Measurements from ENCODE around the gene ETV3. TPM values are rescaled to one million over a fixed set of nuclear protein-coding genes. Genes with fewer than 3 reads are reported as not detected.

ETV3 gene
- total and polyA plus RNA-seq, 10 of the 15 experiments (the other 5 are each of a cell fraction or from before 2014, with no cell fraction given), result 1.7 to 13.8 (median 7.2) TPM

- TF ChIP-seq SPI1 (IDR thresholded peaks at IDR 0.05; ENCODE audit: borderline replicate concordance, insufficient read depth, low read depth, low read length), result no peak
- no peak for TF ChIP-seq ATF7 (IDR thresholded peaks at IDR 0.05; ENCODE audit: low read depth)
- no peak for TF ChIP-seq USF2 (IDR thresholded peaks at IDR 0.05; ENCODE audit: borderline replicate concordance, low read depth, low read length)
Observed at GRCh38 chr1:157131281-157131680, 6.9 kb downstream of the ETV3 start (continued).

- Histone ChIP-seq H3K79me2 (ENCODE audit: control insufficient read depth, insufficient read depth, low read length) (no peaks in the 10 kb centered on the region), H3K4me1 (ENCODE audit: control insufficient read depth, insufficient read depth, low read length) (no peaks in the 10 kb centered on the region), H3K4me2 (ENCODE audit: control insufficient read depth, insufficient read depth) (no peak overlapping the region), H3K27me3 (replicated peaks in 1 of 2; ENCODE audit: control insufficient read depth in 2 of 2, insufficient read depth in 2 of 2, low read length in 1 of 2) (no peaks in the 10 kb centered on the region), H3K36me3 (ENCODE audit: control insufficient read depth in 2 of 2, insufficient read depth in 2 of 2, low read length in 1 of 2) (peaks cover 11 to 28% of the 10 kb centered on the region in 2 experiments), H3K9me3 (replicated peaks; ENCODE audit: control insufficient read depth, insufficient read depth, low read length) (no peaks in the 10 kb centered on the region), H4K20me1 (ENCODE audit: control insufficient read depth, insufficient read depth) (no peaks in the 10 kb centered on the region; the same call in 1 of the 2 replicates), H2AFZ (ENCODE audit: control insufficient read depth, low read depth, low read length) (no peak overlapping the region), H3K4me3 (no peak overlapping the region), H3K27ac (ENCODE audit: control insufficient read depth, insufficient read depth) (no peak overlapping the region), H3K9ac (ENCODE audit: control insufficient read depth, insufficient read depth, low read length) (no peak overlapping the region)
- POLR2A ChIA-PET, result no interaction called here
- in situ Hi-C loops (cut with MboI) (no loop called here), intact Hi-C loops (cut with micrococcal nuclease; ENCODE audit: unreplicated experiment) (no loop called here)
- SMC1A ChIA-PET (ENCODE audit: uncharacterized antibody, unreplicated experiment), result interaction anchor here (0.6 to 1.3 kb wide), 2 partner anchors 12 to 302 kb away, joined by 3 to 4 read pairs; no protein-coding TSS in a partner anchor
- DNase-seq (ENCODE audit: low read depth, low spot score) (no peak), ATAC-seq (peak; percentile 69), FAIRE-seq (no peak)
- RAD21 ChIA-PET (ENCODE audit: unreplicated experiment), result interaction anchor here (1.1 to 2.0 kb wide), 2 partner anchors 30 to 50 kb away, joined by 3 to 4 read pairs; no protein-coding TSS in a partner anchor
- WGBS (ENCODE audit: insufficient coverage, insufficient replicate concordance, low lambda C conversion rate, missing lambda C conversion rate), result 95% methylated on average over 7 of the region's 7 CpGs
- CTCF ChIA-PET, result interaction anchor here (1.9 to 4.2 kb wide), 2 partner anchors 10 to 35 kb away, joined by 5 to 20 read pairs; no protein-coding TSS in a partner anchor
- BruUV-seq (replicated peaks), result no TSS peak
- TF ChIP-seq CTCF (IDR thresholded peaks at IDR 0.05 in 2 of 3, conservative IDR thresholded peaks at IDR 0.05 in 1 of 3; ENCODE audit: control insufficient read depth in 2 of 3, extremely low read depth in 1 of 3, insufficient read depth in 1 of 3, low read depth in 3 of 3, low read length in 3 of 3), result peak in 2 of 3 experiments; percentile 13 to 19; a peak in 1 of 6 replicates
- 0 out of 2 replicates have a peak, but pooled peaks have one; percentile 4 for TF ChIP-seq SMC3 (IDR thresholded peaks at IDR 0.05; ENCODE audit: borderline replicate concordance, low read length)
- no peak for TF ChIP-seq TBL1XR1 (IDR thresholded peaks at IDR 0.05; ENCODE audit: low read depth, low read length)
Observed at GRCh38 chr1:157124855-157125254, 13.3 kb downstream of the ETV3 start.

Data from GM12878 (cell line).